SH-SY5Y (cell line): ENCODE results near the gene XPR1.

Experiments used
- GATA2 ChIP-seq: IDR thresholded peaks from 2 replicates; pipeline ENCODE4 v1.6.1; 2011; ENCODE audit warnings: mild to moderate bottlenecking, low read depth, low read length
- GATA3 ChIP-seq: IDR thresholded peaks from 2 replicates; pipeline ENCODE4 v1.6.1; 2011; ENCODE audit warnings: low read depth, mild to moderate bottlenecking, low read length, moderate library complexity

- no peak for TF ChIP-seq GATA2
- no peak for TF ChIP-seq GATA3
These were observed 230.5 kb downstream of the XPR1 start for GRCh38 chr1:180862305-180862704.
